Testis (tissue), 3 donors: ENCODE data around the gene KLK15. TPM values are rescaled to one million over a fixed set of nuclear protein-coding genes. Genes with fewer than 3 reads are reported as not detected.

ENCODE experiments used
- DNase-seq: peaks from one replicate; pipeline ENCODE4 v3.0.0-alpha.2; 2019
- H3K27ac ChIP-seq, 2 donors: fragments of 200-600 bp; sonication (generic); one replicate each; pipeline ENCODE4 v1.5.1; 2019
- H3K27me3 ChIP-seq: fragments of 200-600 bp; sonication (generic); one replicate; pipeline ENCODE4 v1.5.1; 2019
- H3K36me3 ChIP-seq: fragments of 200-600 bp; sonication (generic); one replicate; pipeline ENCODE4 v1.5.1; 2017; ENCODE audit warnings: low read depth; ENCODE audit errors: missing control alignments
- H3K4me1 ChIP-seq: fragments of 200-600 bp; sonication (generic); one replicate; pipeline ENCODE4 v1.5.1; 2019
- H3K4me3 ChIP-seq, 2 donors: fragments of 200-600 bp; sonication (generic); one replicate each; pipeline ENCODE4 v1.5.1; 2017 to 2019
- H3K9me3 ChIP-seq: fragments of 200-600 bp; sonication (generic); one replicate; pipeline ENCODE4 v1.5.1; 2017
- POLR2A ChIP-seq: fragments of 450-650 bp; IDR thresholded peaks from one replicate; pipeline ENCODE4 v1.6.1; 2017; ENCODE audit warnings: antibody characterized with exemption, mild to moderate bottlenecking, moderate library complexity
- WGBS, 2 donors: methylation state at CpG; one replicate each; pipeline ENCODE4 v1.1.5; 2018; 5-methylcytosine and 5-hydroxymethylcytosine counted together
- intact Hi-C: fragments of 100-400 bp; cut with DNase I; formaldehyde crosslinking; loops from one replicate; pipeline ENCODE4 v1.15.1; 2023; ENCODE audit warnings: low total_unique reads
- polyA plus RNA-seq: library from polyadenylated mRNA; stranded (reverse); fragments of 350-450 nt; fragmentation: Illumina TruSeq; extraction: RNeasy Lipid Tissue Mini Kit (QIAGEN cat#74804); gene quantifications from one replicate; pipeline ENCODE4 v1.2.3, GENCODE V29; 2014; ENCODE audit warnings: low read depth, low replicate concordance; ENCODE audit not compliant: insufficient read depth
- total RNA-seq, 2 donors: library from RNA; depleted of rRNA; stranded (reverse); fragments of >200 nt; gene quantifications; one replicate each; pipeline ENCODE4 v1.2.3, GENCODE V29; 2016
- TF ChIP-seq, protein P1 (sequence below), 3 experiments: fragments of 450-650 bp in 2 of 3; fragments of 200-600 bp in 1 of 3; sonication (generic) in 1 of 3; IDR thresholded peaks; one replicate each; pipeline ENCODE4 v1.5.1; 2016 to 2019; ENCODE audit warnings: antibody characterized with exemption in 3 of 3, mild to moderate bottlenecking in 2 of 3, moderate library complexity in 1 of 3

The KLK15 gene
- total and polyA plus RNA-seq, 3 donors from 2014 or later = 5.5 to 9.0 (median 7.4) TPM

DNA sequence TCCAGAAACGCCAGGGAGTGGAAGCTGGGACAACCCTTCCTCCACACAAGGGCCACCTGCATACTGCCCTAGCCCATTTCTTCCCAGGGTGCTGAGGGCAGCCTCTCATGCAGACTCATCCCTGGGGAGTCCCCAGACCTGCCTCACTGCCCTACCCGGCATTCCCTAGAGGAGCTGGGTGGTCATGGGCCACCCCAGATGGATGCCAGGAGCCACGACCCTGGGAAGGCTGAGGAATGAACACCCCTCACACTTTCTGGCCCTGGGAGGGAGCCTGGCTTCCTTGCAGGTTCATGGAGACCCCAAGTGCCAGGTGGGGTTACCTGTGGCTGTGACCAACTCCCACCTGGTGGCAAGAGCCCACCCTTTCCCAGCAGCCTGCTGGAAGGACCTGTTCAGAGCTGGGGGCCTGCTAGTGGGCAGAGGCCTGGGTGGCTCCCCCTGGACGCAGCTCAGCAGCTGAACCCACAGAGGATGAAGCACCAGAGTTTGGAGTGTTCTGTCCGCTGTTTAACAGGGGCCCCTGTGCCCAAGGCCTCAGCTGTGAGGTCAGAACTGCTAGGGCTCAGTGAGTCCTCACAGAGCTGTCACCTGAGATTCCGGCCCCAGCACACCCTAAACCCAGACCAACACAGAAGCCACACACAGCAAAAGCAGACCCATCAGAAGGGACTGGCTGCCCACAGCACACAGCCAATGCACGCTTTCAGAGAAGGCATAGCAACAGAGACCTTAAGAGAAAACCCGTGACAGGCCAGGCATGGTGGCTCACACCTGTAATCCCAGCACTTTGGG is 36.5 kb downstream of the KLK15 start:
- intact Hi-C loops = loop anchor here (10.0 kb wide), 1 partner anchor 432 kb away; the partner anchor contains the start of gene NAPSA
- 83 to 85% methylated on average over 6 to 8 of the region's 8 CpGs for WGBS, 2 donors
- H3K4me3 ChIP-seq = no peak overlapping the region
- no peaks in the 10 kb centered on the region for H3K36me3 ChIP-seq
- no peak for DNase-seq
- no peaks in the 10 kb centered on the region for H3K4me1 ChIP-seq
- TF ChIP-seq, protein P1, sequence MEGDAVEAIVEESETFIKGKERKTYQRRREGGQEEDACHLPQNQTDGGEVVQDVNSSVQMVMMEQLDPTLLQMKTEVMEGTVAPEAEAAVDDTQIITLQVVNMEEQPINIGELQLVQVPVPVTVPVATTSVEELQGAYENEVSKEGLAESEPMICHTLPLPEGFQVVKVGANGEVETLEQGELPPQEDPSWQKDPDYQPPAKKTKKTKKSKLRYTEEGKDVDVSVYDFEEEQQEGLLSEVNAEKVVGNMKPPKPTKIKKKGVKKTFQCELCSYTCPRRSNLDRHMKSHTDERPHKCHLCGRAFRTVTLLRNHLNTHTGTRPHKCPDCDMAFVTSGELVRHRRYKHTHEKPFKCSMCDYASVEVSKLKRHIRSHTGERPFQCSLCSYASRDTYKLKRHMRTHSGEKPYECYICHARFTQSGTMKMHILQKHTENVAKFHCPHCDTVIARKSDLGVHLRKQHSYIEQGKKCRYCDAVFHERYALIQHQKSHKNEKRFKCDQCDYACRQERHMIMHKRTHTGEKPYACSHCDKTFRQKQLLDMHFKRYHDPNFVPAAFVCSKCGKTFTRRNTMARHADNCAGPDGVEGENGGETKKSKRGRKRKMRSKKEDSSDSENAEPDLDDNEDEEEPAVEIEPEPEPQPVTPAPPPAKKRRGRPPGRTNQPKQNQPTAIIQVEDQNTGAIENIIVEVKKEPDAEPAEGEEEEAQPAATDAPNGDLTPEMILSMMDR (IDR thresholded peaks at IDR 0.05) = no peak
- no peak for TF ChIP-seq POLR2A
- no peaks in the 10 kb centered on the region for H3K9me3 ChIP-seq
- no peaks in the 10 kb centered on the region for H3K27me3 ChIP-seq
- no peak overlapping the region for H3K27ac ChIP-seq

DNA sequence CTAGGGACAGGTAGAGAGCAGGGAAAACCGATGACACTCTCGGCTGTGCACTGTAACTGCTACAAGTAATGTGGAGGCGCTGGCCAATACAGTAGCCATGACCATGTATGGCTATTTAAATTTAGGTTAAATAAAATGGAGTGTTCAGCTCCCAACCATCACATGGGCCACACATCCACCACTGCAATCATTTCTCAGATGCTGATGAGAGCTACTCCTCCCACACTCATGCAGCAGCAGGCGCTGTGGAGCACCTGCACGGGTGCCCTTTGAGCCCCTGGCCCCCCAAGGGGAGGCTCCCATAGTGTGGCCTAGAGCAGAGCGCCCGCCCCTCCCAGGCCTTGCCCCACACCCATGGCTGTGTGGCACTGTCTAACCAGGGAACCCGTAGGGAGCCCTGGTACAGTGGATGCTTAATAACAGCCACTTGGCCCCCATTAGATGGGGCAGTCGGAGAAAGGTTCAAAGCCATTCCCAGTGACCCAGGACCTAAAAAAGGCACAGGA is 37.2 kb downstream of the KLK15 start:
- Histone ChIP-seq H3K27me3 (no peaks in the 10 kb centered on the region), H3K9me3 (no peaks in the 10 kb centered on the region), H3K4me3 (no peak overlapping the region), H3K27ac (no peak overlapping the region), H3K4me1 (no peaks in the 10 kb centered on the region), H3K36me3 (no peaks in the 10 kb centered on the region)
- intact Hi-C loops = loop anchor here (10.0 kb wide), 1 partner anchor 431 kb away; the partner anchor contains the start of gene NAPSA
- TF ChIP-seq POLR2A = no peak
- TF ChIP-seq, protein P1 (IDR thresholded peaks at IDR 0.05) = no peak
- DNase-seq = no peak
- 80 to 86% methylated on average over 9 of the region's 9 CpGs for WGBS, 2 donors

- DNase-seq = no peak
- no peaks in the 10 kb centered on the region for H3K27me3 ChIP-seq
- TF ChIP-seq POLR2A = no peak
- TF ChIP-seq, protein P1 (IDR thresholded peaks at IDR 0.05) = no peak
- WGBS, 2 donors = 83 to 85% methylated on average over 3 to 4 of the region's 4 CpGs
- H3K9me3 ChIP-seq = no peaks in the 10 kb centered on the region
- intact Hi-C loops = loop anchor here (10.0 kb wide), 1 partner anchor 431 kb away; the partner anchor contains the start of gene NAPSA
- H3K4me3 ChIP-seq = no peak overlapping the region
- no peak overlapping the region for H3K27ac ChIP-seq
- no peaks in the 10 kb centered on the region for H3K4me1 ChIP-seq
- no peaks in the 10 kb centered on the region for H3K36me3 ChIP-seq
Measured at GRCh38 chr19:50795664-50796073, 37.7 kb downstream of the KLK15 start.

DNA sequence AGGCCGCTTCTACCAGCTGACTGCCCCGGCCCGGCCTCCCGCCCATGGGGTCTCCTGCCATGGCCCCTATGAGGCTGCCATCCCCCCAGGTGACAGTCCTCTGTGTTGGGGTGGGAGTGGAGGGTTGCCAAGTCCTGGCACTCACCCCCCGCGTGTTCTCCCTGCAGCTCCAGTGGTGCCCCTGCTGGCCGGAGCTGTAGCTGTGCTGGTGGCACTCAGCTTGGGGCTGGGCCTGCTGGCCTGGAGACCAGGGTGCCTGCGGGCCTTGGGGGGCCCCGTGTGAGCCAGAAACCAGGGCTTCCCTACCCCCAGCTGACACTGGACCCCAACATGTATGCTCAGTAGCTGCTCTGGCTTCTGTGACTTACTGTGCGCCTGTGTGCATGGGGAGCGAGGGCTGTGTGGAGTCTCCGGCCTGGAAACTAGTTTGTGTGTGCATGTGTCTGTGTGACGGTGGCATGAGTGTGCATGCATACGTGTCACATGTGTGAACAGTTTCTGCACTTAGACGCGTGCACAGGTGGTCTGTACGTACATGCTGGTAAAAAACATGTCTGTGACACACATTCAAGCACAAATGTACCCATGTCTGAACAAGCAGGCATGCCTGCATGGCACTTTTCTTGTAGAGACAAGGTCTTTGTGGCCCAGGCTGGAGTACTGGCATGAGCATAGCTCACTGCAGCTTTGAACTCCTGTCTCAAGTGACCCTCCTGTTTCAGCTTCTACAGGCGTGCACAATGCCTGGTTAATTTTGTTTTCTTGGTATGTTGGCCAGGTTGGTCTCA is 38.3 kb downstream of the KLK15 start:
- H3K4me3 ChIP-seq = no peak overlapping the region
- no peaks in the 10 kb centered on the region for H3K36me3 ChIP-seq
- no peak for DNase-seq
- 66 to 79% methylated on average over 13 to 18 of the region's 18 CpGs for WGBS, 2 donors
- H3K27me3 ChIP-seq = no peaks in the 10 kb centered on the region
- no peak overlapping the region for H3K27ac ChIP-seq
- TF ChIP-seq, protein P1 (IDR thresholded peaks at IDR 0.05) = no peak
- no peak for TF ChIP-seq POLR2A
- no peaks in the 10 kb centered on the region for H3K4me1 ChIP-seq
- intact Hi-C loops = loop anchor here (10.0 kb wide), 1 partner anchor 430 kb away; the partner anchor contains the start of gene NAPSA
- no peaks in the 10 kb centered on the region for H3K9me3 ChIP-seq
